ENCODE data around the gene FTSJ1.
"Not testable (repeated sequence)": the region's sequence is repeated elsewhere in the genome, so short reads cannot be mapped to it uniquely, and the experiment has no call there.

FTSJ1 gene

DNA sequence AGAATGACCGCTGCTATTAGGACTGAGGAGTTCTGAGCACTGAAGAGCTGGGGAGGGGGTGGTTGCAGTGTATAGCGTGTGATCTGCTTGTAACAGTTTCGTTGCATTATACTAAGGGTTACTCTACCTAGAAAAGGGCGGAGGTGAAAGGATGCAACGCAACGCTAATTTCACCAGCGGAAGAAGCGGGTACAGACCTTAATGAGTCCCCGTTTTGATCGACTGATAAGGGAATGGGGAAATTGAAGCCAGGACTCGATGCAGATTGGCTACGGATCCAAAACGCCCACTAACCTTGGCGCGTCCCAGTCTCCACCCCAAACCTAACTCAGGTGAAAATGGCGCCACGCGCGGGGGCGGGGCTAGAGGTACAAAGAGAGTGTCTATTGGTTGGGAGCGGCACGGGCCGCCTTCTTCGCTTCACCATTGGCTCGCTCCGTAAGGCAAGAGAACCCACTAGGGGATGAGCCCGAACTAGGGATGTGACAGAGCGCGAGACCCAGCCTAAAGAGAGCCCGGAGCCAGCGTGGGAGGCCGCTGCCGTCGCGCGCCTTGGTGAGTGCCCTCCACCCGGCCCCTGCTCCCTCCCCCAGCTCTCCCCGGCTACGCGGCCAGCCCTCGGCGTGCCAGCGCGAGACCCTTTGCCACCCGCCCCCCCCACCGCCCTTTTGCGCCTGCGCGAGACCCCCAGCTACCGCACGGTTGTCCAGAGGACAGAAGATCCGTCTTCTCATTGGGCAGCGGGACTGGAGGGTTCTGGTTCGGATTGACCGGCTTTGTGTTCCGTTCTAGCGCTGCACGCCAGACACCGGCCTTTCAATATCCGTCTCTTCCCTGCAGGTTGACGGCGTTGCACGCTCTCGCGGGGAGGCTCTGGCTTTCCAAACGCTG, 45.6 kb downstream of the FTSJ1 start, which contains the start of gene EBP:
TSS of gene EBP (plus strand) at position 456 of the 891 bp plus-strand sequence. CDS start 1,964 bp downstream, outside the sequence.
- DNase-seq (ENCODE audit: low read depth, low spot score), result no peak

DNA sequence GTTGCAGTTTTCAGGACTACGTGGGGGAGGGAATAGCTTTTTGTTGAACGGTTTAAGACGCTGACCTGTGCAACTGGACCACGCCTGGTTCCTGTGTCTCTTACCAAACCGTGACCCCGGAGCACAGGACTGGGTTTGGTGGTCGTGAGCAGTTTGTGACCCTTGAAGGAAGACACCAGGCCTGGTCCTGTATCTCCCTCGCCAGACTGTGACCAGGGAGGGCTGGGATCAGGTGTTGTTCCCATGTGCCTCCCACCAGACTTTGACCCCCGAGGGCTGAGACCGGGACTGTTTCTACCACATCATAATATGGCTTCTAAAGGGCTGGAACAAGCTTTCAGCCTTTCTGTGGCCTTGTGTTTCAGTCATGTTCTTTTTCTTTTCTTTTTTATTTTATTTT, 46.3 kb downstream of the FTSJ1 start:
- DNase-seq (ENCODE audit: low read depth, low spot score), result no peak

DNA sequence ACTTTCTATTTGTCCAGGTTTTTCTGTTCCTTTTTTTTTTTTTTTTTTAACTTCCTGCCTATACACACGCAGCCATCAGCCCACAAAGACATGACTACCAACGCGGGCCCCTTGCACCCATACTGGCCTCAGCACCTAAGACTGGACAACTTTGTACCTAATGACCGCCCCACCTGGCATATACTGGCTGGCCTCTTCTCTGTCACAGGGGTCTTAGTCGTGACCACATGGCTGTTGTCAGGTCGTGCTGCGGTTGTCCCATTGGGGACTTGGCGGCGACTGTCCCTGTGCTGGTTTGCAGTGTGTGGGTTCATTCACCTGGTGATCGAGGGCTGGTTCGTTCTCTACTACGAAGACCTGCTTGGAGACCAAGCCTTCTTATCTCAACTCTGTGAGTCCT, 47.7 kb downstream of the FTSJ1 start:
- no peak for DNase-seq (ENCODE audit: low read depth, low spot score)

DNA sequence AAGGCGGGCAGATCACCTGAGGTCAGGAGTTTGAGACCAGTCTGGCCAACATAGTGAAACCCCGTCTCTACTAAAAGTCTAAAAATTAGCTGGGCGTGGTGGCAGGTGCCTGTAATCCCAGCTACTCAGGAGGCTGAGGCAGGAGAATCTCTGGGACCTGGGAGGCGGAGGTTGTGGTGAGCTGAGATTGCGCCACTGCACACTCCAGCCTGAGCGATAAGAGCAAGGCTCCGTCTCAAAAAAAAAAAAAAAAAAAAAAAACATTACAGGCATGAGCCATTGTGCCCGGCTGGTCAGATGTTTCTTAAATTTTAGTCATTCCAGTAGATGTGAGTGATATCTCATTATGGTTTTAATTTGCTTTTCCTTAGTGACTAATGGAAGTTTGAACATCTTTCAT, 49.9 kb downstream of the FTSJ1 start:
- DNase-seq (ENCODE audit: low read depth, low spot score), result not testable (repeated sequence)

DNA sequence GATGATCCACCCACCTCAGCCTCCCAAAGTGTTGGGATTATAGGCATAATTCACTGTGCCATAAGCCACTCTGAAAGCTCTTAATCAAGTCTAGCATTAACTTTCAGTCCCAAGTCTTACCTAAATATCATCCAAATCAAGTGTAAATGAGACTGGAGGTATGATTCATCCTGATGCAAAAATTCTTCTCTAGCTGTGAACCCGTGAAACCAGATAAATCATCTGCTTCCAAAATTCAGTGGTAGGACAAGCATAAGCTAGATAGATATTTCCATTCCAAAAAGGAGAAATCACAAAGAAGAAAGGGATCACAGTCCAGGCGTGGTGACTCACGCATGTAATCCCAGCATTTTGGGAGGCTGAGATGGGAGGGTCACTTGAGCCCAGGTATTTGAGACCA, 54.7 kb downstream of the FTSJ1 start:
- no peak for DNase-seq (ENCODE audit: low read depth, low spot score)

DNA sequence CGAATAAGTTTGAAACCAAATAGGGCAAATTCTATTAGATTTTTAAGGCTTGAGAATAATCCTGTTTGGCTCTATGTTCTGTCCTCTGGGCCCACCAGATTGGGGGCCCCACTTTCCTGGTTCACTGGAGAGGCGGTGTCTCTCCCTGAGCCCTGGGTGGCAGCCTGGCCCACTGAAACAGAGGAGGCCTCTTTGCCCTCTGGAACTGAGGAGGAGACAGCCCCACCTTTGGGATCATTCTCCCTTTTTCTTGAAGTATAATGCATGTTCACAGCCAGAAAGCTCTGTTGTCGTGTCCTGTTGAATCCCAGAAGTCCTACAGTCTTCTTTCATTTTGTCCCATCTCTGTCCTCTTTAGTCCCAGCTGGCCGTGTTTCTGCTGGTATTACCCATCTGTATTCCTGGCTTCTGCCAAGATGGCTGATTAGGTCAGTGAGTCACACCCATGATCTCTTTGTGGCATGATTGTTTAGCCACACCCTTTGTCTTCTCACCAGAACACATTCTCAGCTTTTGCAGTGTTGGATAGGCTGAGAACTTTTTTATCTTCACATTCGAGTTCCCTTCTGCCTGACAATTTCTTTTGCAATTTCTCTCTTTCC, 55.5 kb downstream of the FTSJ1 start:
- no peak for DNase-seq (ENCODE audit: low read depth, low spot score)

DNA sequence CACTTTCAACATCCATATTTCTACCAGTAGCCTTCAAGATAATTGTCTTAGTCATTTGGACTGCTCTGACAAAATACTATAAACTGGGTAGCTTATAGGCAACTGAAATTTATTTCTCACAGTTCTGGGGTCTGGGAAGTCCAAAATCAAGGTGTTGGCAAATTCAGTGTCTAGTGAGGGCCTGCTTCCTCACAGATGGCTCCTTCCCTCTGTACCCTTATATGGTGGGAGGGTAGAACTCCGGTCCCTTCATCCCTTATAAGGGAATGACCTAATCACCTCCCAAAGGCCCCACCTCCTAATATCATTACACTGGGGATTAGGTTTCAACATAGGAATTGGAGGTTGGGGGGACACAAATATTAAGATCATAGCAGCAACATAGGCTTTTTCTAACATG, 56.2 kb downstream of the FTSJ1 start:
- DNase-seq (ENCODE audit: low read depth, low spot score), result no peak

DNA sequence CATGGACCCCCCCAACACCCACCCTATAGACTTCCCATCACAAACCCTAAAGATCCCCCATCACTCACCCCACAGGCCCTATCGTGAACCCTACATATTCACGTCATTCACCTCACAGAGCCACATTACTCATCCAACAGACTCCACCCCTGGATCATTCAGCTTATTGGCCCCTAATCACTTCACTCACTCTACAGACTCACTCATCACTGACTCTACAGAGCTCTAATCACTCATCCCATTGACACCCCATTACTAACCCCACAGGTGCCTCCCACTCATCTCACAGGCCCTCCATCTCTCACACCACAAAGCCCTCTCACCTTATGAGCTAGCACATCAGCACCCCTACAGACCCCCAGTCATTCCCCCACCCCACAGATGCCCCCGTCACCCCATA, 57.2 kb downstream of the FTSJ1 start:
- DNase-seq (ENCODE audit: low read depth, low spot score), result no peak

All from iPS DF 19.7 (cell line).